Measurements from ENCODE around the gene ADH4. TPM values are rescaled to one million over a fixed set of nuclear protein-coding genes. Genes with fewer than 3 reads are reported as not detected.
A peak's percentile ranks its signal among the peaks of the same experiment; 100 is the strongest.
"Not testable (repeated sequence)": the region's sequence is repeated elsewhere in the genome, so short reads cannot be mapped to it uniquely, and the experiment has no call there.

The ADH4 gene
- total RNA-seq, 1 experiment from 2014 or later = not detected

DNA sequence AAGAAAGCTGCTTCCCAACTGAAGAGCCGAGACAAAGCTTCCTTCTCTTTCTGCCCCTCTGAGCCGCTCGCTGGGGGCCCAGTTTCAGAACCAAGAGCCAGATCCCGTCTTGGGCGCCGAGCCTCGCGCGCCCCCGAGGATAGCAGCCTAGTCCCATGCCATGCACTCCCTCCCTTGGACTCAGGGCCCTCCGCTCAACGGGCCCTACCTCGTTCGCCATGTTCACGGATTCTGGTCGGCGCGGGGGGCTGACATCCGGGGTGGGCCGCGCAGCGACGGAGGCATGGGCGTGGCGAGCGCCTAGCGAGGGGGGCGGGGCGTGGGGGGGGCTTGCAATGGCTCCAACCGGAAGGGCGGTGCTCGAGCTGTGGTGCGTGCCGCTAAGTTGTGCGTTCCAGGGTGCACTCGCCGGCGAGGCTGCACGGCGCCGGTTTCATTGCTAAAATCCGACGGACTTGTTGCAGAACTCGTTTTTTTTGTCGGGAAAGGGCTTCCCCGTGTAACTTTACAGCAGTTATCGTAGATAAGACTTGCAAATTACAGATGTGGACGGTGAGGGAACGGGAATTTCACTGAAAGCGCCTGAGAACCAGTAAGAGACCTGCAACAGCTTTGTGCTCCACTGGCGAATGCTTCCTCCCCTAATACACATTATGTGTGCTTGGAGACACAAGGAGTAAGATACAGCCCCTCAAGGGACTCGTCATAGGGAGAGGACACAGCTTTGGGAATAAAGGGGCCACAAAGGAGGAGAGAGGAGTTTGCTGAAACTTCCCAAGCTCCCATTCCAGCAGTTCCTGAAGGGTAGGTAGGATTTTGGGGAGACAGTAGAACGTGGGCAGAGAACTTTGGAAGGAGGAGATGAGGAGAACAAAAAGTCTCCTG is 55.4 kb downstream of the ADH4 start, which contains the start of gene ADH5:
ADH5 (minus strand) TSS at position 308 of the 885 bp plus-strand sequence; CDS start at position 220, 88 bp downstream.
- in situ Hi-C loops (cut with HindIII; ENCODE audit: low sequenced_read_pairs) = no loop called here
- peak; percentile 73 for DNase-seq (ENCODE audit: low spot score)

GRCh38 chr4:99088023-99088449 is 56.1 kb downstream of the ADH4 start:
- DNase-seq (ENCODE audit: low spot score) = peak; percentile 80
- in situ Hi-C loops (cut with HindIII; ENCODE audit: low sequenced_read_pairs) = no loop called here

- in situ Hi-C loops (cut with HindIII; ENCODE audit: low sequenced_read_pairs) = no loop called here
These were observed 59.5 kb downstream of the ADH4 start for GRCh38 chr4:99084595-99084994.

DNA sequence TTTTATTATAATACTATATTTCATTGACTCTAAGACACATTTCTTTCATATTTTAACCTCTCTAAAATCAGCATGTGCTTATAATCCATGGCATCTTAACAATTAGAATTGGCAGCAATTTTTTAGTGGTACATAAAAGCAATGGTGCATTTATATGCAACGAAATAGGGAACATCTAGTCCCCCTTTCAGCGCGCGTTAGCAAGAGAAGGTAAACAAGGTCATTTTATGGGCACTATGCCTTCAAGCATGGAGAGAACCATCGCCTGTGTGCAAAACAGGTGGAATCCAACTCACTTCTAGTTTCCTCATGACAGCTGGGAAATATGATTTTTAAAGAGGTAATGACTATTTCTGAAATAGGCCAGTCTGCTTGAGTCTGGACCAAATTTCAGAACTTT is 61.9 kb downstream of the ADH4 start:
- no peak for DNase-seq (ENCODE audit: low spot score)
- in situ Hi-C loops (cut with HindIII; ENCODE audit: low sequenced_read_pairs) = no loop called here

More at GRCh38 chr4:99084595-99084994, 59.5 kb downstream of the ADH4 start:
- DNase-seq (ENCODE audit: low spot score) = no peak

- in situ Hi-C loops (cut with HindIII; ENCODE audit: low sequenced_read_pairs); DNase-seq (ENCODE audit: low spot score): not testable (repeated sequence)
These were observed 63.2 kb downstream of the ADH4 start for GRCh38 chr4:99080869-99081268.

GRCh38 chr4:99079625-99080295 is 64.3 kb downstream of the ADH4 start:
- no peak for DNase-seq (ENCODE audit: low spot score)
- in situ Hi-C loops (cut with HindIII; ENCODE audit: low sequenced_read_pairs) = no loop called here

- DNase-seq (ENCODE audit: low spot score) = no peak
- in situ Hi-C loops (cut with HindIII; ENCODE audit: low sequenced_read_pairs) = no loop called here
These were observed 65.0 kb downstream of the ADH4 start for GRCh38 chr4:99078931-99079624.

DNA sequence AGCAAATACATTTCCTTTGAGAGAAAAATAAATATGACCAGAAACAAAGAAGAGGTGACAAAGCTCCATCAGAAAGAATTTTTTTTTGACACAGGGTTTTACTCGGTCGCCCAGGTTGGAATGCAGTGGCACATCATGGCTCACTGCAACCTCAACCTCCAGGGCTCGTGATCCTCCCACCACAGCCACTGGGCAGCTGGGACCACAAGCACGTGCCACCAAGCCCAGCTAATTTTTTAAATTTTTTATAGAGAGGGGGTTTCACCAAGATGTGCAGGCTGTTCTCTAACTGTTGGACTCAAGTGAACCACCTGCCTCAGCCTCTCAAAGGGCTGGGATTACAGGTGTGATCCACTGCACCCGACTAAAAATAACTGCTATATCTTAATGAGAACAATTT is 65.8 kb downstream of the ADH4 start:
- in situ Hi-C loops (cut with HindIII; ENCODE audit: low sequenced_read_pairs) = no loop called here
- no peak for DNase-seq (ENCODE audit: low spot score)

GRCh38 chr4:99077177-99077576 is 66.9 kb downstream of the ADH4 start:
- no peak for DNase-seq (ENCODE audit: low spot score)
- in situ Hi-C loops (cut with HindIII; ENCODE audit: low sequenced_read_pairs) = no loop called here

DNA sequence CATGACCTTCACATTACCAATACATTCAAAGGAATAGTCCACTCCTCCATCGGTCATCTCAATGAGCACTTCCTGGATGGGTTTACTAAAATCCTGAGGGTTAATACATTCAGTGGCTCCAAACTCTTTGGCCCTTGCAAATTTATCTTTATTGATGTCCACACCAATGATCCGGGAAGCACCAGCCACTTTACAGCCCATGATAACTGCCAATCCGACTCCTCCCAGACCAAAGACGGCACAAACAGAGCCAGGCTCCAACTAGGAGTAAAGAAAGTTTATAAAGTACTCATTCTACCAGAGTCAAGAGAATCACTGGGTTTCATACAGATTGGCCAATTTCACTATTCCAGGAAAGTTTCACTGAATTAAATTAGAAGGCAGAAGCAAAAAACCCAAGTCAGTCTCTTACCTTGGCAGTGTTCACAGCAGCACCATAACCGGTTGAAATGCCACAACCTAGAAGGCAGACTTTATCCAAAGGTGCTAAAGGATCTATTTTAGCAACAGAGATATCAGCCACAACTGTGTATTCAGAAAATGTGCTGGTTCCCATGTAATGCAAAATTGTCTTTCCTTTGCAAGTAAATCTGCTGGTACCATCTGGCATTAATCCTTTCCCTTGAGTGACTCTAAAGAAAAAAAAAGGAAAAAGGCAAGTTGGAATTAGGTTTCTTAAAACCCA is 67.7 kb downstream of the ADH4 start:
- no peak for DNase-seq (ENCODE audit: low spot score)
- in situ Hi-C loops (cut with HindIII; ENCODE audit: low sequenced_read_pairs) = no loop called here

DNA sequence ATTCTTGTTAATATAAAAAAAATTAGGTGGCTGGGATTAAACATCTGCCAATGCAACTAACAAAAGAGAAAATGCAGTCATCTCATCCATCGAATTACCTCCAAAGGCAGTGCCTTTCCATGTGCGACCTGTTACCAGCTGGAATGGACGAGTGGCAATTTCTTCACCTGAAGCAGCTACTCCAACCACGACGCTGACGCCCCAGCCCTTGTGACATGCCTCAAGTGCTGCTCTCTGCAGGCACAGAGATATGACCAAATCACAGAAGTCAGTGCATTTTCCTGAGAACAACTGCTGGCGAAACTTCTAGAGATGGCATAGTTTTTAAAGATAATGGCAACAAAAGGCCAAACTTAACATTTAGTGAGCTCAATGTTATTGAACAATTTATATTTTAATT is 69.3 kb downstream of the ADH4 start:
- DNase-seq (ENCODE audit: low spot score) = no peak
- in situ Hi-C loops (cut with HindIII; ENCODE audit: low sequenced_read_pairs) = no loop called here

Other genes with a start within 250 kb of the ADH4 start
- 186 and 308 TPM in 2 replicates for gene EIF4E, start 215.2 kb downstream of the ADH4 start, total RNA-seq (2014; rRNA removed; shearing (Covaris generic))
- gene METAP1, start 148.6 kb downstream of the ADH4 start, total RNA-seq (2014; rRNA removed; shearing (Covaris generic)) = 48.9 and 53.9 TPM in 2 replicates
- 160 and 267 TPM in 2 replicates for gene ADH5, start 55.5 kb downstream of the ADH4 start, total RNA-seq (2014; rRNA removed; shearing (Covaris generic))
- not detected in 2 replicates for gene ADH6, start 74.9 kb upstream of the ADH4 start, total RNA-seq (2014; rRNA removed; shearing (Covaris generic))
- not detected in 2 replicates for gene ADH1A, start 146.7 kb upstream of the ADH4 start, total RNA-seq (2014; rRNA removed; shearing (Covaris generic))
- not detected in 2 replicates for gene ADH1B, start 177.1 kb upstream of the ADH4 start, total RNA-seq (2014; rRNA removed; shearing (Covaris generic))
- not detected in 2 replicates for gene ADH1C, start 208.4 kb upstream of the ADH4 start, total RNA-seq (2014; rRNA removed; shearing (Covaris generic))